T-helper 9 cell (primary cell): ENCODE data around the gene TWNK.
A peak's percentile ranks its signal among the peaks of the same experiment; 100 is the strongest.

ENCODE experiments used
- DNase-seq: peaks from one replicate; pipeline ENCODE4 v3.0.0-alpha.2; 2020
- total RNA-seq, 2 donors: gene quantifications; one replicate each; lab custom pipeline; 2026; lab: John Stamatoyannopoulos, UW

The TWNK gene
- total RNA-seq: 3.6 to 31.2 reads per million in 2 donors

GRCh38 chr10:100986952-100987684, at the start of gene TWNK, which contains the start of gene MRPL43:
Gene TWNK (plus strand): TSS chr10:100987543. CDS start chr10:100988211, 668 bp downstream.
Gene MRPL43 (minus strand): TSS chr10:100987497. CDS start chr10:100987443, 54 bp downstream.
- peak; percentile 81 for DNase-seq

GRCh38 chr10:100939763-100940344, 47.5 kb upstream of the TWNK start:
- no peak for DNase-seq

GRCh38 chr10:100942229-100942628, 45.1 kb upstream of the TWNK start:
- no peak for DNase-seq

DNA sequence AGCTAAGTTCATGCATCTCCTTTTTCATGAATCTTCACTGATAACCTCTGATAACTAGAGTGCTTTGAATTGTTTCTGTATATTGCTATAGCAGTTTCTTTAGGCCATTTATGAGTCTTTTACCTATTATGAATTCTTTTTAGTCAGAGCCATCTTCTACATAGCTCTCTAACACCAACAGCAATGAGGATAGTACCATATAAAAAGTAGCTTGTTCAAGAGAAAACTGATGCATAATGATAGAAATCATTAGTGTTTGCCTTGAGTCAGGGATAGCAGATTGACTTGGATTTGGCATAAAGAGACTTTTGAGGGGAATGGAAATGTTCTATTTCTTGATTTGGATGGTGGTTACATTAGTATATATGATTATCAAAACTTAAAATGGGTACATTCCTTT, 43.8 kb upstream of the TWNK start:
- no peak for DNase-seq

DNA sequence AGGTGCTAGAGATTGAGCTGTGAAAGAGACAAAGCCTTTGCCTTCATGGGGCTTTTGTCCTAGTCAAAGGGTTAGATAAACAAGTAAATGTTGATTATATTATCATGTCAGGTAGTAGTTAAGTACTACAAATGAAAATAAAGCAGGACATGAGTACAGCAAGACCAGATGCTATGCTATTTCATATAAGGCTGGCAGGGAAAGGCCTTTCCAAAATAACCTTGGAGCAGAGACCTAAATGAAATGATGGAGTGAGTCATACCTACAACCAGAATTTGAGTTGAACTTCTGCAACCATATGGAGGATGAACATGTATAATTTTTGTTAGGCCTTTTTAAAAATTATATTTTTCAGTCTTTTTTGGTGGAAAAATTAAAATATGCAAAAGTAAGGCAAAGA, 41.6 kb upstream of the TWNK start:
- DNase-seq: no peak

- DNase-seq: no peak
Measured at GRCh38 chr10:100948916-100949315, 38.4 kb upstream of the TWNK start.

DNA sequence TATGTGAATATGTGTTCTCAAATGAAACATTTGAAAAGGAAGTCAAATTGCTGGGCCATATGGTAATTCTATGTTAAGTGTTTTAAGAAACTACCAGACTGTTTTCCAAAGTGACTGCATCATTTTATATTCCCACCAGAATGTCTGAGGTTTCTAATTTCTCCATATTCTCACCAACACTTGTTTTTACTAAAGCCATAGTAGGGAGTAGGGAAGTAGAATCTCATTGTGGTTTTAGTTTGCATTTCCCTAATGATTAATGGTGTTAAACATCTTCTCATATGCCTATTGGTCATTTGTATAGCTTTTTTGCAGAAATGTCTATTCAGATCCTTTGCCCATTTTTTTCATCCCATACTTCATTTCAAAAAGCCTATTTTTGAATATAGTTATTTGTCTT, 27.1 kb upstream of the TWNK start:
- DNase-seq: no peak

- no peak for DNase-seq
Measured at GRCh38 chr10:100962351-100963080, 24.8 kb upstream of the TWNK start.

GRCh38 chr10:100963826-100964225, 23.5 kb upstream of the TWNK start:
- DNase-seq: no peak

GRCh38 chr10:100965820-100966219, 21.5 kb upstream of the TWNK start:
- DNase-seq: no peak

DNA sequence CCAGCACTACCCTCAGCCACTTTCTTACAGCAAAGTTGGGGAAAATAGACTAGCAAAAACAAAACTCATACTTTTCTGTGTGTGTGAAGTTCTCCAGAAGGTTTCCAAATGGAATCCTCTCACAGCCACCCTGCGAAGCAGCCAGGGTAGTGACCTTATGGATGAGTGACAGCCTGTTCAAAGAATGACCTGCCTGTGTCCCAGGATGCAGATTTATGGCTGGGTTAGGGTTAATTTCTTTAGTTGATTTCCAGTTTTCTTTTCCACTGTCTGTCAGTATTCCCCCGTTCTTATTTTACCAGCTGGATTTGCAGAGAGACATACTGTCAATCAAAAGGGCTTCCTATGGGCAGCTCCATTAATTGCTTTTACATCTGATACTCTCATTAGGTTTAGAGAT, 20.5 kb upstream of the TWNK start:
- no peak for DNase-seq

GRCh38 chr10:100967332-100967731, 20.0 kb upstream of the TWNK start:
- DNase-seq: no peak

DNA sequence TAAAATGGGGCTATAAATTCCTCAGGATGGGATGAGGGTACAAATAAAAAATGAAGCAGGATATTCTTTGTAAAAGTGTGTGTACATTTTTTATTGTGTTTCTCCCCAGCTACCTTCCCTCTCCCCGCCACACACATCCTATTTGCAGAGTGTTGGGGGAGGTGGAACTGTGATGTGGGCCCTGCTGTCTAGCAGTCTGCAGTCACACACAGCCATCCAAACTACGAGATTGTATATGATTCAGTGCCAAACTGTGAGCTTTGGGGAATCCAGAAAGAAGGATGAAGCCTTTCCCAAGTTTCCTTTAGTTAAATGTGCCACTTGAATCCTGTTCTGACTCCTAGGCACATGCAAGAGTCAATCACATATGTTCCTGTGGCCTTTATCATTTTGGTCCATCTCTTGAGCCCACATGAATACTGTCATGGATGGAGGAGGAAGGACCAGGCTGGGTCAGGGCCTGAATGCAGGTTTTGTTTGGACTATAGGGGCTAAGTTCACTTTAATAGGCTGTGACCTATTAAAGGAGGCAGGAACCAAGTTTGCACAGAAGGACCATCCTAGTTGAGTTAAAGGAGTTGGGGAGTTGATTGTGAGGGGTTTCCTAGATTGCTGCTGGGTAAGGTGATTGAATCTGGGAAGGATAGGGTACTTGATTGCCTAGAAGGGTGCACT, 19.1 kb upstream of the TWNK start:
- DNase-seq: no peak

- DNase-seq: no peak
Measured at GRCh38 chr10:100968863-100969186, 18.5 kb upstream of the TWNK start.

GRCh38 chr10:100969187-100970075, 17.9 kb upstream of the TWNK start, which contains the start of gene SEMA4G:
Gene SEMA4G (plus strand): TSS chr10:100969504. CDS start chr10:100972913, 3,409 bp downstream.
- DNase-seq: peak; percentile 35

DNA sequence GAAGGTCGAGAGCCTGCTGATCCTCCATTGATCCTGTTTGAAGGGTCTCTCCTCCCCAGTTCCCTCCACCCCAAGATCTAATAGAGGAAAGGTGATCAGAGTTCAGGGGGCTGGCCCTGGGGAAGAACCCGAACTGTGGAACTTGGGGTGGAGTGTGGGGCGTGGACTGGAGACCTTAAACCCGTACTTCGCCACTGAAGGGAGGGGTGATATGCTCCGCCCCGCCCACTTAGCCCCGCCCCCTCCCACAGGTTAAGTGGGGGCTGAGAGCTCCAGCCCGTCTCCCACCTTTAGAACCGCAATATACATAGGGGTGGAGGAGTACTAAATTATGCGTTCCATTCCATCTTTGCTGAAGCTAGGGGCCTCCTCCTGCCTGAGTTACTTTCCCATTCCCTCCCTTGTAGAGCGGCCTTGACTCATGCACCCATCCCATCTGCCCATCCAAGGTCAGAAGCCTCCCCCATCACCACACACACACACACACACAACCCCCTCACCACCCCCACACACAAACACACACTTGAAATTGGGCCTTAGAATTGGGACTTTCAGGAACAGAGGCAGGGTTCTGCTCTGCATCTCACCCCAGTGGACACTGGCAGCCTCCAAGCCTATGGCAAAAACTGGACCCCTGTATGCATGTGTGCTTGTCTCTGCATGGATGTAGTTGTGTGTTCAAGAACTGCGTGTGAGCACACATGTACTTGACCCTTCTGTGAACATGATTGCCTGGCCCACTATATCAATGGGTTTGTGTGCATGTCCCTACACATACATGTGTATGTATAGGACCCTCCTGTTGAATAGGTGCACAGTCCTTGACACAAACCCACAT, 17.0 kb upstream of the TWNK start:
- DNase-seq: peak; percentile 25

- no peak for DNase-seq
Measured at GRCh38 chr10:100970914-100971811, 16.2 kb upstream of the TWNK start.

- DNase-seq: no peak
Measured at GRCh38 chr10:100972115-100972903, 15.0 kb upstream of the TWNK start.

GRCh38 chr10:100972904-100973535, 14.3 kb upstream of the TWNK start:
- DNase-seq: no peak
